GM21423 (cell line): ENCODE measurements around the gene TAF11.
"Not testable (repeated sequence)": the region's sequence is repeated elsewhere in the genome, so short reads cannot be mapped to it uniquely, and the experiment has no call there.

Experiments
- ATAC-seq: cut with Tn5 transposase; IDR thresholded peaks from one replicate; pipeline ENCODE4 v1.9.1; 2021; ENCODE audit warnings: mild to moderate bottlenecking, moderate library complexity; ENCODE audit not compliant: unreplicated experiment

Gene TAF11

GRCh38 chr6:34887753-34888513, at the start of gene TAF11:
TAF11 (minus strand) TSS chr6:34888042; CDS start chr6:34887957, 85 bp downstream.
- peak; percentile 80 for ATAC-seq

DNA sequence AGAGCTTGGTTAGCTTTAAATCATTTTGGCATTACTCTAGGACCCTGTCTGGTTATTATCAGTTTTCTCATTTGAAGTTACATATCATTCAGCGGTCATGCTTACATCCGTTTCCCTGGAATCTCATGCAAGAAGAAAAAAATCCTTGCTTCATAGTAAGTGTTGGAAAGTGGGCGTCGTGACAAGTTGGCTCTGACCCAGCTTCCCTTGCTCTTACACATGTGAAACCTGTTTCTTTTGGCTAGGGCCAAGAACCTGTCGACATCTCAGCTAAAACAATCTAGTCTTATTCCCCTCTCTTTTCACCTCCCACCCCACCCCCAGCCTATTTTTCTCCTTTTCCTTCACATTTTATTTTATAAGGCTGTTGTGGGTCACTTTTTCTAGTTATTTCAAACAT, 46.7 kb upstream of the TAF11 start:
- no peak for ATAC-seq

DNA sequence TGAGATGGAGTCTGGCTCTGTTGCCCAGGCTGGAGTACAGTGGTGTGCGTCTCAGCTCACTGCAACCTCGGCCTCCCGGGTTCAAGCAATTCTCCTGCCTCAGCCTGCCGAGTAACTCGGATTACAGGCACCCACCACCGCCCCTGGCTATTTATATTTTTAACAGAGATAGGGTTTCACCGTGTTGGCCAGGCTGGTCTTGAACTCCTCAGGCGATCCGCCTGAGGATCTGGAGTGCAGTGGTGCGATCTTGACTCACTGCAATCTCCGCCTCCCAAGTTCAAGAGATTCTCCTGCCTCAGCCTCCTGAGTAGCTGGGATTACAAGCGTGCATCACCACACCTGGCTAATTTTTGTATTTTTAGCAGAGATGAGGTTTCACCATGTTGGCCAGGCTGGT, 44.4 kb upstream of the TAF11 start:
- ATAC-seq: not testable (repeated sequence)

- ATAC-seq: no peak
Measured at GRCh38 chr6:34930221-34930620, 42.4 kb upstream of the TAF11 start.

GRCh38 chr6:34929241-34929978, 41.6 kb upstream of the TAF11 start:
- ATAC-seq: no peak

- ATAC-seq: no peak
Measured at GRCh38 chr6:34928695-34929094, 40.9 kb upstream of the TAF11 start.

- ATAC-seq: no peak
Measured at GRCh38 chr6:34928220-34928619, 40.4 kb upstream of the TAF11 start.

GRCh38 chr6:34926655-34927054, 38.8 kb upstream of the TAF11 start:
- ATAC-seq: no peak

- no peak for ATAC-seq
Measured at GRCh38 chr6:34924831-34925625, 37.2 kb upstream of the TAF11 start.

GRCh38 chr6:34922177-34922663, 34.4 kb upstream of the TAF11 start:
- no peak for ATAC-seq

DNA sequence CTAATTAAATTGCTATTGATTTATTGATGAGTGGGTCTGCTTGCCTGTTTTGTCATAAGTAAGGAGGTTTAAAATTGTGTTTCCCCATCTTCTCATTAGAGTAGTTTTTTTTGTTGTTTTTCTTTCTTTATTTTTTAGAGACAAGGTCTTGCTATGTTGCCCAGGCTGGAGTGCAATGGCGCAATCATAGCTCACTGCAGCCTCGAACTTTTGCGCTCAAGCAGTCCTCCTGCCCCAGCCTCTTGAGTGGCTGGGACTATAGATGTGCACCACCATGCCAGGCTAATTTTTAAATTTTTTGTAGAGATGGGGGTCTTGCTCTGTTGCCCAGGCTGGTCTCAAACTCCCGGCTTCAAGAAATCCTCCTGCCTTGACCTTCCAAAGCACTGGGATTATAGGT, 32.3 kb upstream of the TAF11 start:
- no peak for ATAC-seq

GRCh38 chr6:34919651-34920050, 31.8 kb upstream of the TAF11 start:
- ATAC-seq: no peak

GRCh38 chr6:34917626-34918285, 29.9 kb upstream of the TAF11 start:
- ATAC-seq: no peak

GRCh38 chr6:34916348-34916967, 28.6 kb upstream of the TAF11 start:
- ATAC-seq: no peak

- ATAC-seq: no peak
Measured at GRCh38 chr6:34914358-34914757, 26.5 kb upstream of the TAF11 start.

DNA sequence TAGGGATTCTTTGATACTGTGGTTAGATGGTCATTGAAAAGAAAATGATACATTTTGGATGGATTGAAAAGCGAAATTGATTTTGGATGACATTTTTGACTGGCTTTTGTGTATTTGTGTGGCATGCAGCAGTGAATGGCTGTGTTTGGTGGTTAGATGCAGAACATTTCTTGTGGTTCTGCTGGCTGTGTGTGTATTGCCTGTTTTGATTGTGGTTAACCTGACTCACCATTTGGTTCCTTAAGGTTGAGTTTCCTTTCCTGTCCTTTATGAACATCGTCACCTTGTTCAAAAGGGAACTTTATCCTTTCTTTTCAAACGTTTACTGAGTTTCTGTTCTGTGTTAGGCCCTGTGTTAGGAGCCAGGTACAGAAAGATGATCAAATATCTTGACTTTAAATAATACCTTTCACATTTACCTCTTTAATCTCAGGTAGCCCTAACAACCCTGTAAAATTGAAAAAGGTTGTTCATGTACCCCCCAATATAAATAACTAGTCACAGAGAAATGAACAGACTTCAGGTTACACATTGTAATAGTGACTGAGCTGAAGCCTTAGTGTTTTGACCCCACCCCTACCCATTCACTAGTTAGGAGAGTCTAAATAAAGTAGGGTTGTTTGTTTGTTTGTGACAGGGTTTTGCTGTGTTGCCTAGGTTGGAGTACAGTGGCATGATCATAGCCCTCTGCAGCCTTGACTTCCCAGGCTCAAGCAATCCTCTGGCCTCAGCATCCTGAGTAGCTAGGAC, 25.0 kb upstream of the TAF11 start:
- ATAC-seq: peak; percentile 85

GRCh38 chr6:34911822-34912221, 24.0 kb upstream of the TAF11 start:
- no peak for ATAC-seq

DNA sequence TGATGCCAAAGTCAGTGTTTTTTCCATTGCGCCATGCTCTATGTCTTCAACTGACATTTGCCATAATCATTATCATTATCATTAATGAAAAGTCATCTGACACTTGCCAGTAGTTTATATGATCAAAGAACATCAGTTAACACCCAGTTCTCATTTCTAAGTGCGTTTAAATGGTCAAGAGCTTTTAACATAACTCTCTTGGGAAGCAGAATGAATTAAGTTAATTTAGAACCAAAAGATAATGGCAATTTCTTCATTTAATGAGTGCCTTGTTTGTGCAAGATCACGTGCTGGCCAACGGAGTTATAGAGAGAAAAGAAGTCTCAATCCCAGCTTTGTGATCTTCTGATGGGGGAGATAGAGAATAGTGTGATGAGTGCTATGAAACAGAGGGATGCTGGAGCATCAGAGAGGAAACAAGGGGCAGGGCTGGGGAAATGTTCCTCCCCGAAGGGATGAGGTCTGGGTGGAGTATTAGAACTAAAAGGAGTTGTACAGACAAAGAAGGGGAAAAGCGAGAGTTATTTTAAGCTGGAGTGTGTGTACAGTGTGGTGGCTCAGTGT, 21.6 kb upstream of the TAF11 start:
- ATAC-seq: no peak

DNA sequence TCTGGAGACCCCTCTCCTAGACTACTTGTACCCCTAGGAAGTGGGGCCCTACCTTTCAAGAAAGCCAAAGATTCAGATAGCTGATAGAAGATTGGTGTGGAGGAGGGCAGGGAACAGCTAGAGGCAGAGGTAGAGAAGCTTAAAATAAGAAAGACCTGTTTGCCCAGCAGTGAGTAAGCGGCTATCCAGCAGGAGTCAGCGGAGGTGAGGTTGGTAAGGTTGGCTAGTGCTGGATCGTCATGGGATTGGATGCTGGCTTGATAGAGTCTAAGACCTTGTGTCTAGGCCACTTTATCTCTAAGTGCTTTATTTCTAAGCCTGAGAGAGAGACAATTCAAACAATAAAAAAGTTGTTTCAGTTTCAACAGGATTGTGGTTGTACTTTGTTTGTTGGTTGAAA, 20.4 kb upstream of the TAF11 start:
- ATAC-seq: no peak
